ENCODE results near the gene AGPAT3.

AGPAT3 gene

GRCh38 chr21:43934116-43934515 lies 69.1 kb downstream of the AGPAT3 start:
- H3K79me2 ChIP-seq (ENCODE audit: control insufficient read depth, insufficient read depth, low read length): no peaks in the 10 kb centered on the region
- no peak overlapping the region for H4K5ac ChIP-seq (ENCODE audit: low read length)
- H3K36me3 ChIP-seq (ENCODE audit: control insufficient read depth, insufficient read depth, low read length): no peaks in the 10 kb centered on the region
- H2BK5ac ChIP-seq (ENCODE audit: low read length): no peak overlapping the region
- no peak overlapping the region for H3K23ac ChIP-seq (ENCODE audit: low read length)
- no peak overlapping the region for H2BK120ac ChIP-seq (ENCODE audit: low read depth, low read length)
- H3K4me2 ChIP-seq (ENCODE audit: low read length): no peak overlapping the region
- no peaks in the 10 kb centered on the region for H3K79me1 ChIP-seq (ENCODE audit: low read length)
- no peak overlapping the region for H3K18ac ChIP-seq (ENCODE audit: low read length)
- H3K27me3 ChIP-seq (ENCODE audit: insufficient read depth, low read length, poor library complexity): no peaks in the 10 kb centered on the region
- H3K27ac ChIP-seq (ENCODE audit: low read depth, low read length): no peak overlapping the region
- no peak overlapping the region for H3K56ac ChIP-seq (ENCODE audit: low read length)
- no CpG with 5 or more reads among the region's 15 CpGs for WGBS (ENCODE audit: extremely low coverage, insufficient coverage, low lambda C conversion rate)
- no peak overlapping the region for H2AK5ac ChIP-seq (ENCODE audit: low read length)
- no peak for DNase-seq
- H3K4ac ChIP-seq (ENCODE audit: low read depth, low read length): no peak overlapping the region
- no peak overlapping the region for H2BK15ac ChIP-seq (replicated peaks; ENCODE audit: low read depth)
- H4K8ac ChIP-seq (ENCODE audit: low read depth, low read length): no peak overlapping the region
- no peak overlapping the region for H3K9ac ChIP-seq (ENCODE audit: low read length)
- no peak overlapping the region for H3K4me3 ChIP-seq (ENCODE audit: low read length)
- no peaks in the 10 kb centered on the region for H3K4me1 ChIP-seq (ENCODE audit: control insufficient read depth, low read depth, low read length)

DNA sequence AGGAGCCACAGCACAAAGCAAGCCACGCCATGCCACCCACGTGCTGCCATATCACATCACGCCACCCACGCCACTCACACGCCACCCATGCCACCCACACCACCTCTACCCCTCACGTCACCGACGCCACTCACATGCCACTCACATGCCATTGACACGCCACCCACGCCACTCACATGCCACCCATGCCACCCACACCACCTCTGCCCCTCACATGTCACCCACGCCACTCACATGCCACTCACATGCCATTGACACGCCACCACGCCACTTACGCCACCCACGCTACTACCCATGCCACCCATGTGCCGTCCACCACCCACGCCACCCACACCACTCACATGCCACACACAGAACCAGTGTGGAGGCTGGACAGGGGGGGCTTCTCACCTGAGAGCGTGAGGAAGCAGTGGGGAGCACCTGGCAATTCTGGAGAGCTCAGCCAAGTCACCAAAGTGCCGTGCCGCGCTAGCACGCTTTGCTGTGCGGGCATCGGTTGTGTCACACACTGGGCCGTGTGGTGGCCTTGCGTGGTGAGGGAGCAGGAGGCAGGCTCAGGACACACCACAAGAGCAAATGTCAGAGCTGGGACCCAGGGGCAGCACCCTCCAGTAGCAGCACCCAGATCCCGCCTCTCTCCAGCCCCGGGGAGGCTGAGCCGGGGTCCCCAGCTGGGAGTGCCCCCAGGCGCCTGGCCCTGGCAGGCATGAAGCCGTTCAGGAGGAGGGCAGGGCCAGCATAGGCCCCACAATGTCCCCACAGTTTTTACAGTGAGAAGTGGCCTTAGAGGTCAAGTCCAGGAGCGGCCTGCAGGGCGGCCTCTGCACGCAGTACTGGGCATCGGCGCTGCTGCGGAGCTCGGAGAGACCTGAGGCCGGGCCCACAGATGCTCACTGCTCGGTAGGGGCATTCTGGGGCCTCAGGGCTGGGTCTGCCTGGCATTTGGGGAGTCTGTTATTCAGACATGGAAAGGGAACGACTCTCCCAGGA lies 70.0 kb downstream of the AGPAT3 start:
- no CpG with 5 or more reads among the region's 41 CpGs for WGBS (ENCODE audit: extremely low coverage, insufficient coverage, low lambda C conversion rate)
- H2BK15ac ChIP-seq (replicated peaks; ENCODE audit: low read depth): no peak overlapping the region
- H3K4me2 ChIP-seq (ENCODE audit: low read length): no peak overlapping the region
- no peak overlapping the region for H4K8ac ChIP-seq (ENCODE audit: low read depth, low read length)
- H3K36me3 ChIP-seq (ENCODE audit: control insufficient read depth, insufficient read depth, low read length): no peaks in the 10 kb centered on the region
- H3K56ac ChIP-seq (ENCODE audit: low read length): no peak overlapping the region
- no peak overlapping the region for H2BK5ac ChIP-seq (ENCODE audit: low read length)
- no peak overlapping the region for H2AK5ac ChIP-seq (ENCODE audit: low read length)
- no peak for DNase-seq
- H3K18ac ChIP-seq (ENCODE audit: low read length): no peak overlapping the region
- H3K4me1 ChIP-seq (ENCODE audit: control insufficient read depth, low read depth, low read length): no peaks in the 10 kb centered on the region
- no peak overlapping the region for H3K4ac ChIP-seq (ENCODE audit: low read depth, low read length)
- no peak overlapping the region for H3K27ac ChIP-seq (ENCODE audit: low read depth, low read length)
- no peaks in the 10 kb centered on the region for H3K79me2 ChIP-seq (ENCODE audit: control insufficient read depth, insufficient read depth, low read length)
- H4K5ac ChIP-seq (ENCODE audit: low read length): no peak overlapping the region
- no peak overlapping the region for H3K9ac ChIP-seq (ENCODE audit: low read length)
- no peaks in the 10 kb centered on the region for H3K27me3 ChIP-seq (ENCODE audit: insufficient read depth, low read length, poor library complexity)
- no peak overlapping the region for H3K23ac ChIP-seq (ENCODE audit: low read length)
- no peak overlapping the region for H3K4me3 ChIP-seq (ENCODE audit: low read length)
- no peaks in the 10 kb centered on the region for H3K79me1 ChIP-seq (ENCODE audit: low read length)
- no peak overlapping the region for H2BK120ac ChIP-seq (ENCODE audit: low read depth, low read length)

DNA sequence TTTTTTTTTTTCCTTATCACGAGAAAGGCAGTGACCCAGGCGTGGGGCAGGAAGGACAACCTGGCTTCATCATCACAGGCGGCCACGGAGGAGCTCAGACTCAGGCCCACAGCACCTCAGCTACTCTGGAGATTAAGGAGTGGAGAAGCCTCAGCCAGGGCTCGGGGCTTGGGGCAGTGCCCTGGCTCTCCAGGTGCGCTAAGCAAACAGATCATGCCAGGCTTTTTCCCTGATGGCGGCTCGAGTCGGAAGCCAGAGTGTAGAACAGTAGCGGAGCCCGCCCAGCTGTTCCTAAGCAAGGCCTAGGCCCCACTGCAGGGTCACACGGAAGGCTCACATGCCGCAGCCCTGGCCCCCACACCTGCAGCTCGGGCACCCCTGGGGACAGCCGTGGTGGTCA lies 70.7 kb downstream of the AGPAT3 start:
- no peak overlapping the region for H3K4me2 ChIP-seq (ENCODE audit: low read length)
- H2AK5ac ChIP-seq (ENCODE audit: low read length): no peak overlapping the region
- no peak overlapping the region for H3K27ac ChIP-seq (ENCODE audit: low read depth, low read length)
- H2BK15ac ChIP-seq (replicated peaks; ENCODE audit: low read depth): no peak overlapping the region
- H3K56ac ChIP-seq (ENCODE audit: low read length): no peak overlapping the region
- no peaks in the 10 kb centered on the region for H3K36me3 ChIP-seq (ENCODE audit: control insufficient read depth, insufficient read depth, low read length)
- no peaks in the 10 kb centered on the region for H3K79me2 ChIP-seq (ENCODE audit: control insufficient read depth, insufficient read depth, low read length)
- H2BK5ac ChIP-seq (ENCODE audit: low read length): no peak overlapping the region
- H3K9ac ChIP-seq (ENCODE audit: low read length): no peak overlapping the region
- H3K4me3 ChIP-seq (ENCODE audit: low read length): no peak overlapping the region
- H3K4me1 ChIP-seq (ENCODE audit: control insufficient read depth, low read depth, low read length): no peaks in the 10 kb centered on the region
- H3K23ac ChIP-seq (ENCODE audit: low read length): no peak overlapping the region
- no peak overlapping the region for H2BK120ac ChIP-seq (ENCODE audit: low read depth, low read length)
- H3K79me1 ChIP-seq (ENCODE audit: low read length): no peaks in the 10 kb centered on the region
- H4K5ac ChIP-seq (ENCODE audit: low read length): no peak overlapping the region
- no peak overlapping the region for H4K8ac ChIP-seq (ENCODE audit: low read depth, low read length)
- no peak overlapping the region for H3K18ac ChIP-seq (ENCODE audit: low read length)
- WGBS (ENCODE audit: extremely low coverage, insufficient coverage, low lambda C conversion rate): no CpG with 5 or more reads among the region's 15 CpGs
- no peaks in the 10 kb centered on the region for H3K27me3 ChIP-seq (ENCODE audit: insufficient read depth, low read length, poor library complexity)
- no peak overlapping the region for H3K4ac ChIP-seq (ENCODE audit: low read depth, low read length)
- no peak for DNase-seq

- Histone ChIP-seq H3K23ac (ENCODE audit: low read length) (no peak overlapping the region), H3K4ac (ENCODE audit: low read depth, low read length) (no peak overlapping the region), H3K9ac (ENCODE audit: low read length) (no peak overlapping the region), H2BK120ac (ENCODE audit: low read depth, low read length) (no peak overlapping the region), H3K79me1 (ENCODE audit: low read length) (no peaks in the 10 kb centered on the region), H3K4me3 (ENCODE audit: low read length) (no peak overlapping the region), H4K8ac (ENCODE audit: low read depth, low read length) (no peak overlapping the region), H3K36me3 (ENCODE audit: control insufficient read depth, insufficient read depth, low read length) (no peaks in the 10 kb centered on the region), H3K27ac (ENCODE audit: low read depth, low read length) (no peak overlapping the region), H2BK5ac (ENCODE audit: low read length) (no peak overlapping the region), H3K4me2 (ENCODE audit: low read length) (no peak overlapping the region), H3K79me2 (ENCODE audit: control insufficient read depth, insufficient read depth, low read length) (no peaks in the 10 kb centered on the region), H3K4me1 (ENCODE audit: control insufficient read depth, low read depth, low read length) (no peaks in the 10 kb centered on the region), H3K18ac (ENCODE audit: low read length) (no peak overlapping the region), H3K27me3 (ENCODE audit: insufficient read depth, low read length, poor library complexity) (no peaks in the 10 kb centered on the region), H4K5ac (ENCODE audit: low read length) (no peak overlapping the region), H2BK15ac (replicated peaks; ENCODE audit: low read depth) (no peak overlapping the region), H2AK5ac (ENCODE audit: low read length) (no peak overlapping the region), H3K56ac (ENCODE audit: low read length) (no peak overlapping the region)
- WGBS (ENCODE audit: extremely low coverage, insufficient coverage, low lambda C conversion rate): no CpG with 5 or more reads among the region's 25 CpGs
- no peak for DNase-seq
Observed at GRCh38 chr21:43936247-43936967, 71.4 kb downstream of the AGPAT3 start.

DNA sequence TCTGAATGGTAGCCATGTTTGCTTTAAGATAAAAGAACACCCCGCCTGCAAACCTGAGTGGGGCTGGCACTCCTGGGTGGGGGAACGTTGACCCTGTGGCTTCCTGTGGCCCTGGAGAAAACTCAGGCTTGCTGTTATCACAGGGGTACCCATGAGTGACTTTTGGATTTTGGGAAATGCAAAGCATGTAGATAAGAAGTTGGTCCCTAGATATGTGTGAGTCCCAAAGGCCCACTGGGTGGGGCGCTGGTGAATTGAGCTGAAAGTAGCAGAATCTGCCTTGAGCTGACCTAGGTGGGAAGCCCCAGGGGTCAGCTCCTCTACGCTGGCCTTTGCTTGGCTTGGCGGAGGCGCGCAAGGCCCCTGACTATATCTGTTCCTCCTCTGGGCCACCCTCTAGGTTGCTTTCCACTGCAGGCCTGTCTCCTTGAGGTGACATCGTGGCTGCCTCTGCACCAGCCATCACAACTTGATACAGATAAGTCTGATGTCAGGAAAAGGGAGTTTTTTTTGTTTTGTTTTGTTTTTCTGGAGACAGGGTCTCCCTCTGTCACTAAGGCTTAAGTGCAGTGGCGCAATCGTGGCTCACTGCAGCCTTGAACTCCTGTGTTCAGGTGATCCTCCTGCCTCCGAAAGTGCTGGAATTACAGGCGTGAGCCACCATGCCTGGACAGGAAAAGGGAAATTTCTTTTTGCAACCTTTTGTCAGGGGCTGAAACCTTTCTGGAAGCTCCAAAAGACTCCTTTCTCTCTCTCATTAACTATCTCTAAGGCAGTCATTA lies 72.2 kb downstream of the AGPAT3 start:
- no CpG with 5 or more reads among the region's 12 CpGs for WGBS (ENCODE audit: extremely low coverage, insufficient coverage, low lambda C conversion rate)
- Histone ChIP-seq H3K23ac (ENCODE audit: low read length) (no peak overlapping the region), H2BK5ac (ENCODE audit: low read length) (no peak overlapping the region)

More for the DNA sequence above, 72.2 kb downstream of the AGPAT3 start:
- Histone ChIP-seq H3K27ac (ENCODE audit: low read depth, low read length) (no peak overlapping the region), H3K79me2 (ENCODE audit: control insufficient read depth, insufficient read depth, low read length) (no peaks in the 10 kb centered on the region), H3K4me1 (ENCODE audit: control insufficient read depth, low read depth, low read length) (no peaks in the 10 kb centered on the region), H2AK5ac (ENCODE audit: low read length) (no peak overlapping the region), H3K4ac (ENCODE audit: low read depth, low read length) (no peak overlapping the region), H2BK15ac (replicated peaks; ENCODE audit: low read depth) (no peak overlapping the region), H4K8ac (ENCODE audit: low read depth, low read length) (no peak overlapping the region), H4K5ac (ENCODE audit: low read length) (no peak overlapping the region), H3K27me3 (ENCODE audit: insufficient read depth, low read length, poor library complexity) (no peaks in the 10 kb centered on the region), H3K56ac (ENCODE audit: low read length) (no peak overlapping the region), H3K9ac (ENCODE audit: low read length) (no peak overlapping the region), H3K36me3 (ENCODE audit: control insufficient read depth, insufficient read depth, low read length) (no peaks in the 10 kb centered on the region), H2BK120ac (ENCODE audit: low read depth, low read length) (no peak overlapping the region), H3K4me3 (ENCODE audit: low read length) (no peak overlapping the region), H3K18ac (ENCODE audit: low read length) (no peak overlapping the region), H3K79me1 (ENCODE audit: low read length) (no peaks in the 10 kb centered on the region), H3K4me2 (ENCODE audit: low read length) (no peak overlapping the region)
- DNase-seq: no peak

All from mesendoderm (in vitro differentiated cells).